Fibroblast of the aortic adventitia (primary cell): ENCODE measurements around the gene MYH9. TPM values are rescaled to one million over a fixed set of nuclear protein-coding genes. Genes with fewer than 3 reads are reported as not detected.

Source experiments
- DNase-seq: peaks from one replicate; pipeline ENCODE4 v3.0.0-alpha.2; 2010; ENCODE audit warnings: low read depth
- H3K4me3 ChIP-seq: 2 replicates; pipeline ENCODE4 v1.5.1; 2011; ENCODE audit warnings: low read depth, mild to moderate bottlenecking, control low read depth, low read length, moderate library complexity
- small RNA-seq: library from RNA; depleted of rRNA; stranded (forward); fragments of <200 nt; gene quantifications from one replicate; pipeline ENCODE3, GENCODE V24; 2012
- total RNA-seq: library from RNA; depleted of rRNA; stranded (reverse); fragments of >200 nt; gene quantifications from 2 replicates; pipeline ENCODE4 v1.2.3, GENCODE V29; 2012; ENCODE audit warnings: low replicate concordance
- TF ChIP-seq, protein P1 (sequence below): IDR thresholded peaks from 2 replicates; pipeline ENCODE4 v1.5.1; 2011; ENCODE audit warnings: mild to moderate bottlenecking, low read length, control low read depth, inconsistent platforms; ENCODE audit not compliant: insufficient read depth

Gene MYH9
- total RNA-seq, 1 donor: 339 TPM

GRCh38 chr22:36232715-36233401, 154.9 kb downstream of the MYH9 start:
- TF ChIP-seq, protein P1, sequence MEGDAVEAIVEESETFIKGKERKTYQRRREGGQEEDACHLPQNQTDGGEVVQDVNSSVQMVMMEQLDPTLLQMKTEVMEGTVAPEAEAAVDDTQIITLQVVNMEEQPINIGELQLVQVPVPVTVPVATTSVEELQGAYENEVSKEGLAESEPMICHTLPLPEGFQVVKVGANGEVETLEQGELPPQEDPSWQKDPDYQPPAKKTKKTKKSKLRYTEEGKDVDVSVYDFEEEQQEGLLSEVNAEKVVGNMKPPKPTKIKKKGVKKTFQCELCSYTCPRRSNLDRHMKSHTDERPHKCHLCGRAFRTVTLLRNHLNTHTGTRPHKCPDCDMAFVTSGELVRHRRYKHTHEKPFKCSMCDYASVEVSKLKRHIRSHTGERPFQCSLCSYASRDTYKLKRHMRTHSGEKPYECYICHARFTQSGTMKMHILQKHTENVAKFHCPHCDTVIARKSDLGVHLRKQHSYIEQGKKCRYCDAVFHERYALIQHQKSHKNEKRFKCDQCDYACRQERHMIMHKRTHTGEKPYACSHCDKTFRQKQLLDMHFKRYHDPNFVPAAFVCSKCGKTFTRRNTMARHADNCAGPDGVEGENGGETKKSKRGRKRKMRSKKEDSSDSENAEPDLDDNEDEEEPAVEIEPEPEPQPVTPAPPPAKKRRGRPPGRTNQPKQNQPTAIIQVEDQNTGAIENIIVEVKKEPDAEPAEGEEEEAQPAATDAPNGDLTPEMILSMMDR: no peak
- no peak overlapping the region for H3K4me3 ChIP-seq
- DNase-seq: no peak

Small RNA genes lying within 50 kb of the gene (small RNA-seq; reads per million reads assigned to genes)
- not detected for gene MIR6819

Other genes starting within 250 kb of the MYH9 start
- gene APOL3, start 227.2 kb downstream of the MYH9 start, total RNA-seq: 17.4 and 25.8 TPM in 2 replicates
- 2.0 and 3.1 TPM in 2 replicates for gene APOL4, start 186.2 kb downstream of the MYH9 start, total RNA-seq
- 45.2 and 228 TPM in 2 replicates for gene APOL2, start 148.4 kb downstream of the MYH9 start, total RNA-seq
- gene APOL1, start 134.8 kb downstream of the MYH9 start, total RNA-seq: 10.3 and 29.4 TPM in 2 replicates
- 38.8 and 74.6 TPM in 2 replicates for gene TXN2, start 93.7 kb upstream of the MYH9 start, total RNA-seq
- gene FOXRED2, start 119.1 kb upstream of the MYH9 start, total RNA-seq: 27.8 and 28.1 TPM in 2 replicates
- 302 and 336 TPM in 2 replicates for gene EIF3D, start 141.2 kb upstream of the MYH9 start, total RNA-seq